ENCODE results near the gene PLPPR4. TPM values are rescaled to one million over a fixed set of nuclear protein-coding genes. Genes with fewer than 3 reads are reported as not detected.

The PLPPR4 gene
- total and polyA plus RNA-seq, 2 donors (not counting 1 experiment from before 2014, with no cell fraction given) = not detected

DNA sequence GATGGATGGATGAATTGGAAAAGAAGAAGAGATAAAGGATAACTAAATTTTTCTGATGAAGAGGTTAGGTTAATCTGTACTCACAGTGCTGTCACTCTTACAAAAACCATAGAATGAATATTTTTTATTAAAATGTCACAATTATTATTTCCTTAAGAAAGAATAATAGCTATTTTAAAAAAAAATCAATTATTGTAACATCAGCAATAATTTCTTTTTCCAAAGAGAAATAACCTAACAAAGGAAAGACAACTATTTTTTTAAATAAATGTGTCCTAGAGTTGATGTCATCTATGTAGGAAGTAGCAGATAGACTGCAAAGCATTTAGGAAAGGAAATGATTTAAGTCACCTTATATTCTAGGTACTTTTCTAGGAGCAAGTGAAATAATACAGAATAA lies 33.6 kb upstream of the PLPPR4 start:
- Histone ChIP-seq H3K9me3 (ENCODE audit: control extremely low read depth in 1 of 3, control insufficient read depth in 2 of 3, insufficient read depth in 1 of 3, low read length in 2 of 3) (no peaks in the 10 kb centered on the region), H3K4me2 (replicated peaks; ENCODE audit: low read depth, low read length, poor library complexity, severe bottlenecking) (no peak overlapping the region), H2AFZ (ENCODE audit: insufficient read depth, low read depth, low read length, poor library complexity, severe bottlenecking) (no peak overlapping the region), H3K4me1 (ENCODE audit: control insufficient read depth in 2 of 2, insufficient read depth in 2 of 2, low read length in 2 of 2) (no peaks in the 10 kb centered on the region), H3K27me3 (replicated peaks in 1 of 4; ENCODE audit: control extremely low read depth in 1 of 4, control insufficient read depth in 3 of 4, insufficient read depth in 4 of 4, low read length in 3 of 4) (no peaks in the 10 kb centered on the region), H3K27ac (ENCODE audit: low read length in 2 of 2) (no peak overlapping the region), H3K9ac (ENCODE audit: low read length) (no peak overlapping the region), H3K79me2 (ENCODE audit: control insufficient read depth, insufficient read depth, low read length) (no peaks in the 10 kb centered on the region), H3K4me3 (ENCODE audit: control extremely low read depth in 1 of 5, extremely low read depth in 1 of 5, insufficient read depth in 1 of 5, low read depth in 2 of 5, low read length in 4 of 5) (no peak overlapping the region), H3K36me3 (replicated peaks in 1 of 2; ENCODE audit: control extremely low read depth in 1 of 2, control insufficient read depth in 1 of 2, extremely low read depth in 1 of 2, insufficient read depth in 2 of 2, low read length in 1 of 2) (no peaks in the 10 kb centered on the region), H4K20me1 (ENCODE audit: control insufficient read depth, insufficient read depth, low read length, poor library complexity, severe bottlenecking) (no peaks in the 10 kb centered on the region)
- TF ChIP-seq EZH2 (IDR thresholded peaks at IDR 0.05; ENCODE audit: borderline replicate concordance, insufficient read depth, low read depth, low read length, poor library complexity, severe bottlenecking) = no peak
- TF ChIP-seq, protein P1, sequence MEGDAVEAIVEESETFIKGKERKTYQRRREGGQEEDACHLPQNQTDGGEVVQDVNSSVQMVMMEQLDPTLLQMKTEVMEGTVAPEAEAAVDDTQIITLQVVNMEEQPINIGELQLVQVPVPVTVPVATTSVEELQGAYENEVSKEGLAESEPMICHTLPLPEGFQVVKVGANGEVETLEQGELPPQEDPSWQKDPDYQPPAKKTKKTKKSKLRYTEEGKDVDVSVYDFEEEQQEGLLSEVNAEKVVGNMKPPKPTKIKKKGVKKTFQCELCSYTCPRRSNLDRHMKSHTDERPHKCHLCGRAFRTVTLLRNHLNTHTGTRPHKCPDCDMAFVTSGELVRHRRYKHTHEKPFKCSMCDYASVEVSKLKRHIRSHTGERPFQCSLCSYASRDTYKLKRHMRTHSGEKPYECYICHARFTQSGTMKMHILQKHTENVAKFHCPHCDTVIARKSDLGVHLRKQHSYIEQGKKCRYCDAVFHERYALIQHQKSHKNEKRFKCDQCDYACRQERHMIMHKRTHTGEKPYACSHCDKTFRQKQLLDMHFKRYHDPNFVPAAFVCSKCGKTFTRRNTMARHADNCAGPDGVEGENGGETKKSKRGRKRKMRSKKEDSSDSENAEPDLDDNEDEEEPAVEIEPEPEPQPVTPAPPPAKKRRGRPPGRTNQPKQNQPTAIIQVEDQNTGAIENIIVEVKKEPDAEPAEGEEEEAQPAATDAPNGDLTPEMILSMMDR (IDR thresholded peaks at IDR 0.05) = no peak
- Mint-ChIP-seq H3K27me3 (no peaks in the 10 kb centered on the region), H3K27ac (no peak overlapping the region), H3K4me1 (no peaks in the 10 kb centered on the region), H3K4me3 (no peak overlapping the region), H3K9me3 (ENCODE audit: insufficient read depth) (no peaks in the 10 kb centered on the region)
- DNase-seq (no peak), ATAC-seq (ENCODE audit: low read depth) (no peak)
- POLR2A ChIA-PET = no interaction called here
- CTCF ChIA-PET = no interaction called here
- intact Hi-C loops (cut with micrococcal nuclease) = no loop called here

DNA sequence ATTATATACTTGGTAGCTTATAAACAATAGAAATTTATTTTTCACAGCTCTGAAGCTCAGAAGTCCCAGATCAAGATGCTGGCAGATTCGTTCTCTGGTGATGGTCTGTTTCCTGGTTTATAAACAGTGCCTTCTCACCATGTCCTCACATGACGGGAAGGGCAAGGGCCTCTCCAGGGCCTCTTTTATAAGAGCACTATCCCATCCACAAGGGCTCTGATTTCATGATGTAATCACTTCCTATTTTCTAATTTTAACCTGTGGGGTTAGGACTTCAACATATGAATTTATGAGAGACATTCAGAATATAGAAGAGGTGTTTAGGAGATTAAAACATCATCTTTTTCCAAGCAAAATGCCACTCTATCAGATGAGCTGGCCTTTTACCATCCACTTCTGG lies 32.1 kb upstream of the PLPPR4 start:
- POLR2A ChIA-PET = no interaction called here
- Histone ChIP-seq H2AFZ (ENCODE audit: insufficient read depth, low read depth, low read length, poor library complexity, severe bottlenecking) (no peak overlapping the region), H3K4me2 (replicated peaks; ENCODE audit: low read depth, low read length, poor library complexity, severe bottlenecking) (no peak overlapping the region), H3K9ac (ENCODE audit: low read length) (no peak overlapping the region), H3K27me3 (replicated peaks in 1 of 4; ENCODE audit: control extremely low read depth in 1 of 4, control insufficient read depth in 3 of 4, insufficient read depth in 4 of 4, low read length in 3 of 4) (no peaks in the 10 kb centered on the region), H3K4me3 (ENCODE audit: control extremely low read depth in 1 of 5, extremely low read depth in 1 of 5, insufficient read depth in 1 of 5, low read depth in 2 of 5, low read length in 4 of 5) (no peak overlapping the region), H3K27ac (ENCODE audit: low read length in 2 of 2) (no peak overlapping the region), H3K4me1 (ENCODE audit: control insufficient read depth in 2 of 2, insufficient read depth in 2 of 2, low read length in 2 of 2) (no peaks in the 10 kb centered on the region), H4K20me1 (ENCODE audit: control insufficient read depth, insufficient read depth, low read length, poor library complexity, severe bottlenecking) (no peaks in the 10 kb centered on the region), H3K79me2 (ENCODE audit: control insufficient read depth, insufficient read depth, low read length) (no peaks in the 10 kb centered on the region), H3K36me3 (replicated peaks in 1 of 2; ENCODE audit: control extremely low read depth in 1 of 2, control insufficient read depth in 1 of 2, extremely low read depth in 1 of 2, insufficient read depth in 2 of 2, low read length in 1 of 2) (no peaks in the 10 kb centered on the region), H3K9me3 (ENCODE audit: control extremely low read depth in 1 of 3, control insufficient read depth in 2 of 3, insufficient read depth in 1 of 3, low read length in 2 of 3) (no peaks in the 10 kb centered on the region)
- 33% methylated on average over 1 of the region's 2 CpGs for WGBS (ENCODE audit: insufficient coverage)
- TF ChIP-seq EZH2 (IDR thresholded peaks at IDR 0.05; ENCODE audit: borderline replicate concordance, insufficient read depth, low read depth, low read length, poor library complexity, severe bottlenecking) = no peak
- TF ChIP-seq, protein P1 (IDR thresholded peaks at IDR 0.05) = no peak
- Mint-ChIP-seq H3K27ac (no peak overlapping the region), H3K4me3 (no peak overlapping the region), H3K27me3 (no peaks in the 10 kb centered on the region), H3K4me1 (no peaks in the 10 kb centered on the region), H3K9me3 (ENCODE audit: insufficient read depth) (no peaks in the 10 kb centered on the region)
- ATAC-seq (ENCODE audit: low read depth) = no peak
- intact Hi-C loops (cut with micrococcal nuclease) = no loop called here
- no peak for DNase-seq
- CTCF ChIA-PET = no interaction called here

Data from B cell (primary cell).